Measurements from ENCODE around the gene KIF5A. TPM values are rescaled to one million over a fixed set of nuclear protein-coding genes. Genes with fewer than 3 reads are reported as not detected.

The KIF5A gene
- total and polyA plus RNA-seq, 2 of the 13 experiments (the other 11 are each of a cell fraction or from before 2014, with no cell fraction given) = 1.6 to 11.9 TPM

GRCh38 chr12:57615637-57616036, 65.8 kb downstream of the KIF5A start:
- Histone ChIP-seq H3K27me3 (ENCODE audit: control insufficient read depth in 1 of 2, insufficient read depth in 2 of 2, low read length in 2 of 2) (peaks cover 7 to 21% of the 10 kb centered on the region in 2 experiments), H3K4me3 (replicated peaks in 1 of 3; ENCODE audit: insufficient read depth in 1 of 3, low read depth in 2 of 3, low read length in 3 of 3) (no peak overlapping the region), H3K9me3 (ENCODE audit: low read length) (no peaks in the 10 kb centered on the region), H3K36me3 (replicated peaks in 1 of 2; ENCODE audit: control insufficient read depth in 1 of 2, insufficient read depth in 2 of 2, low read length in 2 of 2) (no peaks in the 10 kb centered on the region), H4K20me1 (ENCODE audit: insufficient read depth, low read length) (no peaks in the 10 kb centered on the region), H3K27ac (ENCODE audit: extremely low read length, insufficient read depth, low read length) (no peak overlapping the region), H3K4me1 (ENCODE audit: insufficient read depth, low read length) (peaks cover 44% of the 10 kb centered on the region), H3K4me2 (ENCODE audit: low read depth, low read length) (no peak overlapping the region), H3K79me2 (ENCODE audit: insufficient read depth, low read length) (no peaks in the 10 kb centered on the region), H3K9ac (ENCODE audit: insufficient read depth, low read depth, low read length) (no peak overlapping the region), H2AFZ (ENCODE audit: low read length) (no peak overlapping the region)
- TF ChIP-seq SRSF4 (IDR thresholded peaks at IDR 0.05; ENCODE audit: low read depth, low read length, poor library complexity, severe bottlenecking) (no peak), SALL1 (CRISPR knock-in tag; IDR thresholded peaks at IDR 0.05) (no peak)
- ATAC-seq (no peak), DNase-seq (ENCODE audit: low spot score) (no peak), FAIRE-seq (no peak)
- POLR2A ChIA-PET = interaction anchor here (1.4 kb wide), 1 partner anchor 36 kb away, joined by 3 read pairs; no protein-coding TSS in a partner anchor
- in situ Hi-C loops (cut with HindIII; ENCODE audit: extremely low pct_ligation_motif_present, low pct_unique_long_range_greater_than_20kb) = no loop called here
- CTCF ChIA-PET (ENCODE audit: low intra/inter-chr PET ratio, low total read pairs) = no interaction called here
- BruUV-seq (replicated peaks) = no TSS peak
- 45% methylated on average over 3 of the region's 5 CpGs for WGBS (ENCODE audit: low lambda C conversion rate)
- intact Hi-C loops (cut with micrococcal nuclease; ENCODE audit: unreplicated experiment) = no loop called here

GRCh38 chr12:57616383-57617101, 66.7 kb downstream of the KIF5A start:
- WGBS (ENCODE audit: low lambda C conversion rate) = 91% methylated on average over 3 of the region's 3 CpGs
- FAIRE-seq (no peak), DNase-seq (ENCODE audit: low spot score) (no peak), ATAC-seq (no peak)
- Histone ChIP-seq H2AFZ (ENCODE audit: low read length) (no peak overlapping the region), H4K20me1 (ENCODE audit: insufficient read depth, low read length) (no peaks in the 10 kb centered on the region), H3K9me3 (ENCODE audit: low read length) (no peaks in the 10 kb centered on the region), H3K4me1 (ENCODE audit: insufficient read depth, low read length) (peaks cover 48% of the 10 kb centered on the region), H3K4me3 (replicated peaks in 1 of 3; ENCODE audit: insufficient read depth in 1 of 3, low read depth in 2 of 3, low read length in 3 of 3) (no peak overlapping the region), H3K4me2 (ENCODE audit: low read depth, low read length) (no peak overlapping the region), H3K9ac (ENCODE audit: insufficient read depth, low read depth, low read length) (no peak overlapping the region), H3K27ac (ENCODE audit: extremely low read length, insufficient read depth, low read length) (no peak overlapping the region), H3K79me2 (ENCODE audit: insufficient read depth, low read length) (no peaks in the 10 kb centered on the region), H3K27me3 (ENCODE audit: control insufficient read depth in 1 of 2, insufficient read depth in 2 of 2, low read length in 2 of 2) (peaks cover 15 to 27% of the 10 kb centered on the region in 2 experiments), H3K36me3 (replicated peaks in 1 of 2; ENCODE audit: control insufficient read depth in 1 of 2, insufficient read depth in 2 of 2, low read length in 2 of 2) (no peaks in the 10 kb centered on the region)
- intact Hi-C loops (cut with micrococcal nuclease; ENCODE audit: unreplicated experiment) = no loop called here
- ChIA-PET POLR2A (interaction anchor here (1.4 kb wide), 1 partner anchor 36 kb away, joined by 3 read pairs; no protein-coding TSS in a partner anchor), CTCF (ENCODE audit: low intra/inter-chr PET ratio, low total read pairs) (no interaction called here)
- BruUV-seq (replicated peaks) = no TSS peak
- in situ Hi-C loops (cut with HindIII; ENCODE audit: extremely low pct_ligation_motif_present, low pct_unique_long_range_greater_than_20kb) = no loop called here
- TF ChIP-seq ZNF549 (CRISPR knock-in tag; IDR thresholded peaks at IDR 0.05) = no peak
- TF ChIP-seq PLSCR1 (CRISPR knock-in tag; IDR thresholded peaks at IDR 0.05; ENCODE audit: borderline replicate concordance) = no peak
- TF ChIP-seq ZNF605 (CRISPR knock-in tag; IDR thresholded peaks at IDR 0.05) = no peak
- no peak for TF ChIP-seq ZNF225 (CRISPR knock-in tag; IDR thresholded peaks at IDR 0.05)
- TF ChIP-seq TERF1 (CRISPR knock-in tag; IDR thresholded peaks at IDR 0.05) = no peak
- TF ChIP-seq ZFP82 (CRISPR knock-in tag; IDR thresholded peaks at IDR 0.05; ENCODE audit: borderline replicate concordance) = no peak
- TF ChIP-seq JUNB (CRISPR knock-in tag; IDR thresholded peaks at IDR 0.05; ENCODE audit: borderline replicate concordance) = no peak
- TF ChIP-seq KMT2B (CRISPR knock-in tag; IDR thresholded peaks at IDR 0.05) = no peak
- no peak for TF ChIP-seq SKIL (CRISPR knock-in tag; IDR thresholded peaks at IDR 0.05; ENCODE audit: borderline replicate concordance)
- no peak for TF ChIP-seq ZBTB14 (CRISPR knock-in tag; IDR thresholded peaks at IDR 0.05)
